Measurements from ENCODE around the gene NR2F1.

NR2F1 gene

GRCh38 chr5:93566091-93566490 lies 16.9 kb upstream of the NR2F1 start:
- TF ChIP-seq PRDM6 (tag by site-specific recombination; IDR thresholded peaks at IDR 0.05) (0 out of 2 replicates have a peak, but pooled peaks have one; percentile 40), GLIS2 (tag by site-specific recombination; IDR thresholded peaks at IDR 0.05) (no peak), ZNF280D (tag by site-specific recombination; IDR thresholded peaks at IDR 0.05) (no peak), ZNF302 (tag by site-specific recombination; IDR thresholded peaks at IDR 0.05; ENCODE audit: low read depth) (no peak)
- Histone ChIP-seq H3K27ac (ENCODE audit: extremely low read depth, low read depth, low read length) (no peak overlapping the region), H3K36me3 (ENCODE audit: control insufficient read depth in 2 of 2, insufficient read depth in 1 of 2, low read length in 2 of 2) (peaks cover 0 to 14% of the 10 kb centered on the region in 2 experiments; a peak in 2 of 3 replicates), H3K9me3 (ENCODE audit: control insufficient read depth, insufficient read depth, low read depth, low read length) (no peaks in the 10 kb centered on the region), H3K4me1 (ENCODE audit: control insufficient read depth, insufficient read depth, low read length) (peaks cover 20% of the 10 kb centered on the region), H3K4me3 (ENCODE audit: low read depth, low read length) (no peak overlapping the region)
- CTCF ChIA-PET = no interaction called here
- POLR2A ChIA-PET = no interaction called here

GRCh38 chr5:93567424-93567823 lies 15.6 kb upstream of the NR2F1 start:
- ChIA-PET CTCF (no interaction called here), POLR2A (no interaction called here)
- Histone ChIP-seq H3K4me3 (ENCODE audit: low read depth, low read length) (no peak overlapping the region), H3K9me3 (ENCODE audit: control insufficient read depth, insufficient read depth, low read depth, low read length) (no peaks in the 10 kb centered on the region), H3K27ac (ENCODE audit: extremely low read depth, low read depth, low read length) (no peak overlapping the region), H3K36me3 (ENCODE audit: control insufficient read depth in 2 of 2, insufficient read depth in 1 of 2, low read length in 2 of 2) (peaks cover 0 to 5% of the 10 kb centered on the region in 2 experiments; a peak in 2 of 3 replicates), H3K4me1 (ENCODE audit: control insufficient read depth, insufficient read depth, low read length) (peaks cover 20% of the 10 kb centered on the region)
- TF ChIP-seq PRDM6 (tag by site-specific recombination; IDR thresholded peaks at IDR 0.05) = peak; percentile 48
- TF ChIP-seq FEZF1 (tag by site-specific recombination; IDR thresholded peaks at IDR 0.05) = 0 out of 2 replicates have a peak, but pooled peaks have one; percentile 19
- 0 out of 2 replicates have a peak, but pooled peaks have one; percentile 34 for TF ChIP-seq GFI1B (tag by site-specific recombination; IDR thresholded peaks at IDR 0.05)
- TF ChIP-seq ZNF513 (tag by site-specific recombination; IDR thresholded peaks at IDR 0.05) = no peak
- no peak for TF ChIP-seq ZNF112 (tag by site-specific recombination; IDR thresholded peaks at IDR 0.05)
- TF ChIP-seq ZBTB44 (tag by site-specific recombination; IDR thresholded peaks at IDR 0.05) = peak; percentile 33; the same call in 1 of the 2 replicates
